Upper lobe of right lung (tissue), 1 donor: Measurements from ENCODE around the gene ALS2. TPM values are rescaled to one million over a fixed set of nuclear protein-coding genes. Genes with fewer than 3 reads are reported as not detected.

Experiments used
- ATAC-seq: fragments of 200-7000 bp; cut with Tn5 transposase; one replicate; pipeline ENCODE4 v1.9.1; 2020; ENCODE audit warnings: mild to moderate bottlenecking, moderate library complexity
- DNase-seq: peaks from one replicate; pipeline ENCODE4 v3.0.0-alpha.2; 2020
- H3K27ac ChIP-seq: fragments of 200-600 bp; one replicate; pipeline ENCODE4 v1.8.0; 2022
- H3K27me3 ChIP-seq: fragments of 200-600 bp; one replicate; pipeline ENCODE4 v1.8.0; 2022; ENCODE audit warnings: mild to moderate bottlenecking
- H3K36me3 ChIP-seq: fragments of 200-600 bp; one replicate; pipeline ENCODE4 v1.8.0; 2022
- H3K4me1 ChIP-seq: fragments of 200-600 bp; one replicate; pipeline ENCODE4 v1.8.0; 2022
- H3K4me3 ChIP-seq: fragments of 200-600 bp; one replicate; pipeline ENCODE4 v1.8.0; 2022; ENCODE audit warnings: mild to moderate bottlenecking
- H3K9me3 ChIP-seq: fragments of 200-600 bp; one replicate; pipeline ENCODE4 v1.8.0; 2022
- intact Hi-C: fragments of 100-400 bp; cut with DNase I; formaldehyde crosslinking; loops from one replicate; pipeline ENCODE4 v1.11.0; 2022
- total RNA-seq: library from RNA; stranded (reverse); fragmentation: NEBNext Ultra II Directional; extraction: Animal tissue kit (Norgen Biotek cat#: 25700); gene quantifications from one replicate; pipeline ENCODE4 v1.2.1, GENCODE V29; 2021
- TF ChIP-seq, protein P1 (sequence below): fragments of 200-600 bp; IDR thresholded peaks from one replicate; pipeline ENCODE4 v1.8.0; 2022; ENCODE audit warnings: antibody characterized with exemption
- donor health status: DM: no; HTN: yes; CAD: no; lungs with severe emphysema.

ALS2 gene
- total RNA-seq, 1 donor from 2014 or later: 26.2 TPM

DNA sequence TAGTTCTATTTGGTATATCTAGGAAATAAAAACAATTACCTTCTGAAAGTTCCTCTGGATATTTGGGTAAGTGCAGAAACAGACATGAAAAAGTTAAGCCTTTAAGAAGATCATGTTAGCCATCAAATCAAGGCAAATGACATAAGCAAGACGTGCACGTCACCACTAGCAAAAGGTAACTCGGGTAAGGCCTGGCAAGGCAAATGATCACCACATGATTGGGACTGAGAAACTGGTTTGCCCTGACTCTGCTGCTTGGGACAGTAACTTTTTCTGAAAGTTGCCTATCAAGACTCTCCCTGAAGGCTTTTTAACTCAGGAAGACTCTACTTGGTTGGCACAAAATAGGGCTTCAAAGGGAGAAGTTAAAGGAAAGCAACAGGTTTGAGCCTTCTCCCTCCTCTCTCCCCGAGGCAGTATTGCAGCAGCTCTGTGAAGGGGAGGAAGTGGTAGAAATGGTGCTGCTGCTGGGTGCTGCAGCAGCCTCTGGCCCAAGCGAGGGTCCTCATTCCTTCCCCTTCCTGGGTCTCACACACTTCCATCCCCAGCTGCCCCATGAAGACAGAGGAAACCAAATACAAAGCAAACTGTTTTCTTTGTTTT is 120.3 kb downstream of the ALS2 start:
- ATAC-seq (no peak), DNase-seq (no peak)
- Histone ChIP-seq H3K27me3 (no peaks in the 10 kb centered on the region), H3K36me3 (no peaks in the 10 kb centered on the region), H3K4me1 (no peaks in the 10 kb centered on the region), H3K9me3 (no peaks in the 10 kb centered on the region), H3K4me3 (no peak overlapping the region), H3K27ac (no peak overlapping the region)
- TF ChIP-seq, protein P1, sequence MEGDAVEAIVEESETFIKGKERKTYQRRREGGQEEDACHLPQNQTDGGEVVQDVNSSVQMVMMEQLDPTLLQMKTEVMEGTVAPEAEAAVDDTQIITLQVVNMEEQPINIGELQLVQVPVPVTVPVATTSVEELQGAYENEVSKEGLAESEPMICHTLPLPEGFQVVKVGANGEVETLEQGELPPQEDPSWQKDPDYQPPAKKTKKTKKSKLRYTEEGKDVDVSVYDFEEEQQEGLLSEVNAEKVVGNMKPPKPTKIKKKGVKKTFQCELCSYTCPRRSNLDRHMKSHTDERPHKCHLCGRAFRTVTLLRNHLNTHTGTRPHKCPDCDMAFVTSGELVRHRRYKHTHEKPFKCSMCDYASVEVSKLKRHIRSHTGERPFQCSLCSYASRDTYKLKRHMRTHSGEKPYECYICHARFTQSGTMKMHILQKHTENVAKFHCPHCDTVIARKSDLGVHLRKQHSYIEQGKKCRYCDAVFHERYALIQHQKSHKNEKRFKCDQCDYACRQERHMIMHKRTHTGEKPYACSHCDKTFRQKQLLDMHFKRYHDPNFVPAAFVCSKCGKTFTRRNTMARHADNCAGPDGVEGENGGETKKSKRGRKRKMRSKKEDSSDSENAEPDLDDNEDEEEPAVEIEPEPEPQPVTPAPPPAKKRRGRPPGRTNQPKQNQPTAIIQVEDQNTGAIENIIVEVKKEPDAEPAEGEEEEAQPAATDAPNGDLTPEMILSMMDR: no peak
- intact Hi-C loops: no loop called here

DNA sequence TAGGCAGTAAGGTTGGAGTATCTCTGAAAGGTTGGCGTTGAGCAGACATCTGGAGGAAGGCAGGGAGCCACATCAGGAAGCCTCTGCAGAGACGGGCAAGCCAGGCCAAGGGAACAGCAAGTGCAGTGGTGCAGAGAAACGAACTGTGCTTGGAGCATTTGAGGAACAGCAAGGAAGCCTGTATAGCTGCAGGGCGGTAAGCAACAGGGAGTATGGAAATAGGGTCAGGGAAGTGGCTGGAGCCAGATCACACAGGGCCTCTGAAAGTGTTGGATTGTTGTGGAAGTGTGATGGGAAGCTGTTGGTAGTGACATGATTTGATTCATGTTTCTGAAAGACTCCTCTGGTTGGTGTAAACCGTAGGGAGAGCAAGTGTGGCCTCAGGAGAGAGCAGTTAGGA is 124.0 kb downstream of the ALS2 start:
- Histone ChIP-seq H3K36me3 (no peaks in the 10 kb centered on the region), H3K9me3 (no peaks in the 10 kb centered on the region), H3K27me3 (no peaks in the 10 kb centered on the region), H3K27ac (no peak overlapping the region), H3K4me1 (no peaks in the 10 kb centered on the region), H3K4me3 (no peak overlapping the region)
- DNase-seq (no peak), ATAC-seq (no peak)
- TF ChIP-seq, protein P1: no peak
- intact Hi-C loops: no loop called here

DNA sequence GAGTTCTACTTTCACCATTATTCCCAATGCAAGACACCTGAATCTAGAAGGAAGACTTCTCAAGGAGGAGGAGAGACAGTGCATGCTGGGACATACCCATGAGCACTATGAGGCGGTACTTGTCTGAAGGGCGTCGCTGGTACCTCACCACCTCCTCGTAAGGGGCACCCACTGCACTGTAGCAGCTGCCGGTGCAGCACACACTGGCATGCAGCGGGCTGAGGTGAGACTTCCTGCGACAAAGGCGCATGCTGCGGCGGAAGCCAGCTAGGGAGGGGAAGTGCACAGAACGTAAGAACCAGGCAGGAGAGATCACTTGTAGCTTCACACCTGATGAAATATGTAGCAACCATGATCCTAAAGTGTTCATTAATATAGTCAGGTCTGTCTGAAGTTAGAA is 124.6 kb downstream of the ALS2 start:
- no peak for DNase-seq

DNA sequence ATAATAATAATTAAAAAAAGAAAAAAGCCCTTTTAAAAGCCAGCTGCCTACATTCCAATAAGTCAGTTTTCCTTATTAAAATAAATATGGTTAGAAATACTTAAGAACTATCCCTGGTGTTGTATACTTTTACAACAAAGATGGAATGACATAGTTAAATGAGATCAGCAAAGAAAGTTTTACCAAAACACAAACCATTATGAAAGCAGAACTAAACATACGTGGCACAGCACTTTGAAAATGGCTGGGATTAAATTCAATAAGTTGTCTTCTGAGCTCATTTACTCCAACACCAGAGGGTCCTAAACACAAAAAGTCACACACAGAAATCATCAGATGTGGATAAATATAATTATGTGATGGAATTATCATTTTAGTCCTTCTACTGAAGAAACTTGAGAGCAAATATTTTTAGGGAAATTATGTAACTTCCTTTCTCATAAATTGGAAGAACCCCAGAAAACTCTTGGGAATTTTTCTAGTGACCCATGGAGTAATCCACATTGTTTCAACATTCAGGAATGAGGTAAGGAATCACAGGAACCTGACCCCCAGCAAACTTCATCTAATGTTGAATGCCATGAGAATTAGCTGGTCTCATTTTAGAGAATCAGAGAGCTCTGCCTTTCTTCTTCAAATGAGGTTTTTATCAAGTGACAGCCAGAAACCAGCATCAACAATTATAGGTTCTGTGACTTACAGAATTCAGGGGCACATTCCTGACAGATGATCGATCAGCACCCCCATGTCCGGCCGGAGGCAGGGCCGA is 125.9 kb downstream of the ALS2 start:
- DNase-seq (no peak), ATAC-seq (no peak)
- no peaks in the 10 kb centered on the region for H3K27me3 ChIP-seq
- intact Hi-C loops: no loop called here
- H3K36me3 ChIP-seq: no peaks in the 10 kb centered on the region
- TF ChIP-seq, protein P1: no peak
- no peak overlapping the region for H3K4me3 ChIP-seq
- no peak overlapping the region for H3K27ac ChIP-seq
- H3K4me1 ChIP-seq: no peaks in the 10 kb centered on the region
- no peaks in the 10 kb centered on the region for H3K9me3 ChIP-seq

More for the DNA sequence above, 124.6 kb downstream of the ALS2 start:
- Histone ChIP-seq H3K4me3 (no peak overlapping the region), H3K4me1 (no peaks in the 10 kb centered on the region), H3K27ac (no peak overlapping the region), H3K27me3 (no peaks in the 10 kb centered on the region), H3K9me3 (no peaks in the 10 kb centered on the region), H3K36me3 (no peaks in the 10 kb centered on the region)
- intact Hi-C loops: no loop called here
- TF ChIP-seq, protein P1: no peak
- ATAC-seq: peak; percentile 34

DNA sequence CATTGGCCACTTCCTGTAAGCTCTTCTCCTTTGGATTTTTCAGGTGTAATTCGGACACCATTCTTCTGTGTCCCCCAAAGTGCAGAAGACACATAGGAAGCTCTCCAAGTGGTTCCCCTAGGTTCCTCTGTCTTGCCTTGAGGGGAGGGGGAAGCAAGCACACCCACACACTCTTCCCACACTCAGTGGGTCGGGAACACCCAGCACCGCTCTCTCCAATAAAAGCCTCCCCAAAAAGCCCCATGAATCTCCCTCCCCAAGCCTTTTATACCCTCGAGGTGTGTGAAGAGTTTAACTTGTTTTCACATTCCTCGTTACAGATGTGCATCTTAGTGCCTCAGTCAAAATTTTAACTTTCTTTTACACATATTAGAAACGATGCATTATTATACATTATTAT is 127.5 kb downstream of the ALS2 start:
- Histone ChIP-seq H3K4me1 (no peaks in the 10 kb centered on the region), H3K4me3 (no peak overlapping the region), H3K9me3 (no peaks in the 10 kb centered on the region), H3K27ac (peak overlapping the region; percentile 49), H3K36me3 (no peaks in the 10 kb centered on the region), H3K27me3 (no peaks in the 10 kb centered on the region)
- DNase-seq (no peak), ATAC-seq (no peak)
- intact Hi-C loops: no loop called here
- TF ChIP-seq, protein P1: no peak

Other genes starting within 250 kb of the ALS2 start
- 13.7 TPM for gene TMEM237, start 137.4 kb downstream of the ALS2 start, total RNA-seq
- 0.17 TPM for gene MPP4, start 82.3 kb downstream of the ALS2 start, total RNA-seq
- 6.0 TPM for gene CDK15, start 25.6 kb upstream of the ALS2 start, total RNA-seq